NOMO-1 treated with DMSO at 0.1 percent for 48 hours (cell line): ENCODE results near the gene FAM174C.
A peak's percentile ranks its signal among the peaks of the same experiment; 100 is the strongest.
"Not testable (repeated sequence)": the region's sequence is repeated elsewhere in the genome, so short reads cannot be mapped to it uniquely, and the experiment has no call there.

Source experiments
- DNase-seq: peaks from one replicate; lab custom pipeline; 2025; ENCODE audit not compliant: unreplicated experiment; lab: John Stamatoyannopoulos, UW

The FAM174C gene

DNA sequence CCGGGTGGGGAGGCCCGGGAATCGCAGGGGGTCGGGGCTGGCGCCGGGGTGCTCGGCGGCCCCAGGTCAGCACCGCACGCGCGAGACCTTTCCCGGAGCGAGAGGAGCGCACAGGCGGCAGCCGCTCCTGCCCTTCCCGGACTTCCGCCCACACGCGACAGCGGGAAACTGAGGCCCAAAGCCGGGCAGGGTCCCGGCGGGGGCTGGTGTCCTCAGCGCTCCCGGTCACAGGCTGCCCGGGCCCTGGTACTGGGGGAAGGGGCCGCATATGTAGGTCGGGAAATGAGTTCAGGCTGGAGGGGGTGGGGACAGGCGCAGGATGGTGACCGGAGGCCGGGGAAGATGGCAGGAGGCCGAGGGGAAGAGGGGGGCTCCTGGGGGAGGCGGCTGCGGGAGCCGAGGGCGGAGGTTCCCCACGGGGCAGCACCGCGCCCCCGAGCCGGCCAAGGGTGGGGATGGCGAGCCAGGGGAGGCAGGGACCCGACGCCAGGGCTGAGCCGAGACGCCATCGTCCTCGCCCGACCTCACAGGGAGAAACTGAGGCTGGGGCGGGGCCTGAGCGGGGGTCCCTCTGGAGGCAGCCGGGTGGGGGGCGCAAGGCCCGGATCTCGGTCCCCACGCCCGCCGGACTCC lies 38.2 kb upstream of the FAM174C start:
- DNase-seq, result no peak

DNA sequence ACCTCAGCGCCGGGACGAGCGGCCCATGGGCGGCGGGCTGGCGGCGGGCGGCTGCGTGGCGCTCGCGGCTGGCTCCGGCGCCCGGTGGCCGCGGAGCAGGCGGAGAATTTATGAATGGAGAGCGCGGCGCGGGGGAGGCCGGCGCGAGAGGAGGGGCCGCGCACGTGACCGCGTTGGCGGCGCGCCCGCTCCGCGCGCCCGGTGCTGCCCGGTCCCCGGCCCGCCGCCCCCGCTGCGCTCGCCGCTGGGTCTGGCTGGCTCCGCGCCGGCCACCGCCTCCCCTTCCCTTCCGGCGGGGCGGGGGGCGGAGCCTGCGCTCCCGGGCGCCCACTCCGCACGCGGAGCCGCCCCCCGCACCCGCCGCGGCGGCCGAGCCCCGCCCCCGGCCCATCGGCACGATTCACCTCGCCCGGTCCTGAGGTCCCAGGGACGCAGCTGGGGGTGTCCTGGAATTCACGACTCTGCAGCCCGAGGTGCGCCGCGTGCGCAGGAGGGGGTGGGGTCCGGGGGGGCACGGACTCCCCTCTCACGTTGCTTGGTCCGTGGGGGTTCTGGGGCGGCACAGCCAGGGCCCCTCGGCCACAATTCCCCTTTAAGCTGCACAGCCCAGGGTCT lies 37.5 kb upstream of the FAM174C start, which contains the start of gene CBARP:
Gene CBARP, minus strand, starts transcription at position 252 of the 615 bp plus-strand sequence. CDS start 1,905 bp downstream, outside the sequence.
- DNase-seq, result no peak

- DNase-seq, result no peak
Measured at GRCh38 chr19:1238369-1239303, 36.7 kb upstream of the FAM174C start.

DNA sequence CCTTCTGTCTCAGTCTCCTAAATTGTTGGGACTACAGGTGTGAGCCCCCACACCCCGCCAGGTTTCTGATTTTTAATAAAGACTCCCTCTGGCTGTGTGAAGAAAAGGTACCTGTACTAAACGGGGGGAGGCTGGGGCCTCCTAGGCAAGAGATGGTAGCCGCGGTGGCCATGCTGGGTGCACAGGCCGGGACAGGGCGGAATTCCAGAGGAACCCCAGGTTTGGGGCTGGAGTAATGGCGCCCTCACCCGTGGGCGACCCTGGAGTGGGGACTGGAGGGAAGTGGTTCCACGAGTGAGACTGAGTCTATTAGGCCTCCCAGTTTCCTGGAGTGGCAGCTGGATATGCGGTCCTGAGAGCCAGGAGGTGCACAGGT lies 35.9 kb upstream of the FAM174C start:
- no peak for DNase-seq

GRCh38 chr19:1239796-1240737 lies 35.3 kb upstream of the FAM174C start:
- DNase-seq, result peak; percentile 68

DNA sequence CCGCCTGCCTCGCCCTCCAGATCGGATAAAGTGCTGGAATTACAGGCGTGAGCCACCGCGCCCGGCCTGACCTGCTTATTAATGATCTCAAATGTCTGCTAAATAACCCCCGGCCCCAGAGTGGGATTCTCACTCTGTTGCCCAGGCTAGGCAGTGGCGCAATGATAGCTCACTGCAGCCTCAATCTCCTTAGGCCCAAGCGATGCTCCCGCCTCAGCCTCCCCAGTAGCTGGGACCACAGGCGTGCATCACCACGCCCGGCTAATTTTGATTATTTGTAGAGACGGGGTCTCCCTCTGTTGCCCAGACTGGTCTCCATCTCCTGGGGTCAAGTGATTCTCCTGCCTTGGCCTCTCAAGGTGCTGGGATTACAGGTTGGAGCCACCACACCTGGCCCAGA lies 34.4 kb upstream of the FAM174C start:
- DNase-seq, result no peak

GRCh38 chr19:1241417-1242095 lies 33.8 kb upstream of the FAM174C start, which contains the start of gene ATP5F1D:
TSS of gene ATP5F1D (plus strand) at chr19:1241751. CDS start at chr19:1241851, 100 bp downstream.
- DNase-seq, result peak; percentile 89

DNA sequence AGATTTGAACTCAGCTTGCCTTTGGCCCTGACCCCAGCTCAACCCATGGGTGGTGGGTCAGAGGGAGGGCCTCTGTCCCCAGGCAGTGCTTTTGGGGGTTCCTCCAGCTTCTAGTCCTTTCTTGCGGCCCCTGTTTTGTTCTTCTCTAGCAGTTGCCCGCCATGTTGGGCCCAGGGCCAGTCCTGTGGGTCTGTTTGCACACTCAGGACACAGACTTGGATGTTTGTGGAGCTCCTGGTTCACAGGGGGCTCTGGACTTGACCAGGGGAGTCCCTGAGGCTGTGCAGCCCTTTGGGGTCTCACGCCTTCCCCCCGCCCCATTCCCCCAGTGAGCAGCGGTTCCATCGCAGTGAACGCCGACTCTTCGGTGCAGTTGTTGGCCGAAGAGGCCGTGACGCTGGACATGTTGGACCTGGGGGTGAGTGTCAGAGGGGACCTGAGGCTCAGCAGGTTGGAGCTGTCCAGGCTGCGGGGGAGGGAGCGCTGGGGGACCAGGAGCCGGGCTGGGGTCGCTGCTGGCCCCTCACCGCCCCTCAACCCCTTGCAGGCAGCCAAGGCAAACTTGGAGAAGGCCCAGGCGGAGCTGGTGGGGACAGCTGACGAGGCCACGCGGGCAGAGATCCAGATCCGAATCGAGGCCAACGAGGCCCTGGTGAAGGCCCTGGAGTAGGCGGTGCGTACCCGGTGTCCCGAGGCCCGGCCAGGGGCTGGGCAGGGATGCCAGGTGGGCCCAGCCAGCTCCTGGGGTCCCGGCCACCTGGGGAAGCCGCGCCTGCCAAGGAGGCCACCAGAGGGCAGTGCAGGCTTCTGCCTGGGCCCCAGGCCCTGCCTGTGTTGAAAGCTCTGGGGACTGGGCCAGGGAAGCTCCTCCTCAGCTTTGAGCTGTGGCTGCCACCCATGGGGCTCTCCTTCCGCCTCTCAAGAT lies 31.3 kb upstream of the FAM174C start:
- peak; percentile 82 for DNase-seq

GRCh38 chr19:1244693-1245451 lies 30.5 kb upstream of the FAM174C start:
- no peak for DNase-seq

DNA sequence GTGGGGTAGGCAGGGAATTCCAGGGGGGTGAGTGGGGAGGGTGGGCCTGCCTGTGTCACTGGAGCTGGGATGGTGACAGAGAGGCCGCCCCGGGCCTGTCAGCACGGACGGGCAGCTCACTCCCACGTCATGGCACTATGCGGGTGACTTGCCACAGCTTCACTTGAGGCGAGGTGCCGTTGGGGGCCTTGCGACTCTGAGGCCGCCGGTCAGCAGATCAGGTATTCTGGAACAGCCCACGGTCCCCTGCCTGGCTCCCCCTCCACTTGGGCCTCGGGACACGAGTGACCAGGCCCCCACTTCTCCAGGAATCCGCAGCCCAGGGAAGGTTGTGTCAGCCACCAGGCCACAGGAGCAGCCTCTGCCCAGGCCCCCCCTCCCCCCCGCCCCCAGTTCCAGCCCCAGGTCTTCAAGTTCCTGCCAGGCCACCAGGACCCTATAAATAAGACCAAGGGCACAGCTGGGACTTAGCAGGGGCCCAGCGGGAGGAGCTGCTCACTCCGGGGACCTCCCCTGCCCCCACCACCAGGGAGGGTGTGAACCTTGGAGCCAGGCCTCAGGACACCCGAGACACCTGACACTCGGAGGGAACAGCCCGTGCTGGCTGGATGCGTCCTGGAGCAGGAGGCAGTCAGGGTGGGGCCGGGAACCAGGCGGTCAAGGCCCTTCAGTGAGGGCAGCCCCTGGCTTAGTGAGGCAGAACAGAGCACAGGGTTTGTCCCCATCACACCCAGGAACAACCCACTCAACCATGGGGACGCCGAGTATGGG lies 29.7 kb upstream of the FAM174C start:
- DNase-seq, result no peak

DNA sequence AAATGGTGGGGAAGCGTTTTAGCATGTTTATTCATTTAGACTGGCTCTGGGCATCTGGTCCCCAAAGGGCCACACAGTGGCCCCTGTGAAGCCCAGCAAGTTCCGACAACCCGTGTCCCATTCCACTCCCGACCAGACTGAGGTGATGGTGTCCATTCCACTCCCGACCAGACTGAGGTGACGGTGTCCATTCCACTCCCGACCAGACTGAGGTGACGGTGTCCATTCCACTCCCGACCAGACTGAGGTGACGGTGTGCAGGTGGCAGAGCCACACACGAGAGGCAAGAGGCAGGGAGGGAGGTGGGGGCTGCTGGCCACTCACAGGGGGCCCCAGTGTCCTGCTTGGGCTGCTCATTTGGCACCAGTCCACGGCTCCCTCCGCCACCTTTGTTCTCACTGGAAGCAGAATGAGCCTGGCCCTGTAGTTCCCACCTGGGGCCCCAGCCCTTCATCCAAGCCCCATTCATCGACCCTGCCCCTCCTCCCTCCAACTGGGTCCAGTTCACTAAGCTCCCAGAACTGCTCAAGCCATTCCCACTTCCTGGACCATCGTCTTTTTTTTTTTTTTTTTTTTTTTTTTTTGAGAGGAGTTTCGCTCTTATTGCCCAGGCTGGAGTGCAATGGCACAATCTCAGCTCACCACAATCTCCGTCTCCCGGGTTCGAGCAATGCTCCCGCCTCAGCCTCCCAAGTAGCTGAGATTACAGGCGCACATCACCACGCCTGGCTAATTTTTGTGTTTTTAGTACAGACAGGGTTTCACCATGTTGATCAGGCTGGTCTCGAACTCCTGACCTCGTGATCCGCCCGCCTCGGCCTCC lies 28.9 kb upstream of the FAM174C start:
- not testable (repeated sequence) for DNase-seq

DNA sequence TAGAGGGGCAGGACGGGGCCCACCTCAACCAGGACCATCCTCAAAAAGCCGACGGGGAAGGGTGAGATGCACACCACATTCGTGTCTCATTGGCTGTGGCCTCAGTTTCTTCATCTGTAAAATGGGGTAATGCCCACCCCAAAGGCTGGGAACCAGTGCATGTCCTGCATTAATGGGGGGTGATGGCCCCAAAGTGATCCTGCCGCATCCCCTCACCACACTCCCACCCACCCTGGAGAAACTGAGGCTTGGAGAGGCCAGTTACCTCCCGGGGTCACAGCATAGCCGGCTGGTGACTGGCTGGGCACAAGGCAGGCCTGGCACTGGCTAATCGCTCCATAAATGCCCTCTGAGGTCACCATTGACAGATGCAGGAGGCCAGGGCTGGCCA lies 27.6 kb upstream of the FAM174C start:
- DNase-seq, result no peak

DNA sequence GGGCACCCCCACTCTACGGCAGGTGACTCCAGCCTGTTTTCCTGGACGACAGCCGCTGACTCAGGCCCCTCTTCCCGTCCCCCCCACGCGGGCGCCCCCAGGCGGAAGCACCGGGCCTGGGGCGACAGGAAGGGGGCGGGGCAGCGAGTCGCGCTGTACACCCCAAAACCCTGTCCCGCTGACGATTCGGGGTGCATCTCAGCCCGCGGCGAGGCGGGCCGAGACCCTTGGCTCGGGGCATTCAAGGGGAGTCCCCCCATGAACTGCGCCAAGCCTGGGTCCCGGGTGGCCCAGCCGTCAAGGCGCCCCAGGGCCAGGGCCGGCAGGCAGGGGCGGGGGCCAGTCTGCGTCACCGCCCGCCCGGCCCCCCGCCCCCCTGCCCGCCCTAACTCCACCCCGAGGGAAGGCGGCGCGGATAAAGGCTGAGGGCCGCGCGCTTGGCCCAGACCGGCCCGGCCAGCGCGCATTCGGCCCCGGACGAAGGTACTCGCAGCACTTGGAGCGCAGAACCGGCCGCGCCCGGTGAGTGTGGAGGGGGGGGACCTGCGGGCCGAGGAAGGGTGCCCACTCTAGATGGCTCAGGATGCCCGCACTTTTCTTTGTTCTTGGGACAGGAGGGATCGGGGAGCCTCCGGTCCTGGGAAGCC lies 27.1 kb upstream of the FAM174C start, which contains the start of gene MIDN:
Gene MIDN, plus strand, starts transcription at position 445 of the 647 bp plus-strand sequence. CDS start 1,714 bp downstream, outside the sequence.
- DNase-seq, result peak; percentile 68

- peak; percentile 70 for DNase-seq
Measured at GRCh38 chr19:1248786-1249297, 26.5 kb upstream of the FAM174C start.

DNA sequence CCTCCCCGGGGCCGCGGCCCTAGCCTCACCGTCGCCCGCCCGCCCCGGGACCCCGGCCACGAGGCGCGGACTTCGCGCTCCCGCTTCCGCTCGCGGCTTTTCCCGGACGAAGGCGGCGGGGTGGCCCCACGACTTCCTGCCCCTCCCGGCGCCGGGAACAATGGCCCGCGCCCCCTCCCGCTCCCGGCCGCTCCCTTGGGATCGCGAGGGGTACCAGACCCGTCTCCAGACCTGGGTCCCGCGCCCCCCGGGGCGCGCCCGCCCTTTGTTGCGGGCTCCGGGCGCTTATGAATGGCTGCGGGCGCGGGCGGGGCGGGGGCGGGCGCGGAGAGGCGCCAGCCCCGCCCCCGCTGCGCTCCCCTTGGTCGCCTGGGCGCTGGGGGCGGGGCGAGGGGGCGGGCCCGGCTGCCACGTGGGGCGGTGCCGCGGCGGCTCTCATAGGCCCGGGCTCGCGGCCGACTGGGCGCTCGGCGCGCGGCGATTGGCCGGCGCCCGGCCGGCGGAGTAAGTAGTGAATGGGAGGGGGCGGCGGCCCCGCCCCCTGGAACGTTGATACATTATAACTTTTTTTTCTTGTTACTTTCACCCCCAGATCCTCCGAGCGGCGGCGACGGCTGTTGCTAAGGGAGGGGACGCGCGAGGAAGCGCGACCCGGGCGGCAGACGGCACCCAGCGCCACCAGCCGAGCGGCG lies 25.9 kb upstream of the FAM174C start:
- peak; percentile 90 for DNase-seq
